ENCODE results near the gene GLCCI1.

Gene GLCCI1

GRCh38 chr7:8120390-8121058 lies 151.9 kb downstream of the GLCCI1 start:
- TF ChIP-seq ZNF274 (IDR thresholded peaks at IDR 0.05; ENCODE audit: low read depth, low read length), result no peak
- H3K4me3 ChIP-seq (ENCODE audit: low read length), result no peak overlapping the region

- no peak for TF ChIP-seq ZNF274 (IDR thresholded peaks at IDR 0.05; ENCODE audit: low read depth, low read length)
- no peak overlapping the region for H3K4me3 ChIP-seq (ENCODE audit: low read length)
Measured at GRCh38 chr7:8121243-8121642, 152.6 kb downstream of the GLCCI1 start.

GRCh38 chr7:8125680-8126444 lies 157.3 kb downstream of the GLCCI1 start:
- no peak for TF ChIP-seq ZNF274 (IDR thresholded peaks at IDR 0.05; ENCODE audit: low read depth, low read length)
- H3K4me3 ChIP-seq (ENCODE audit: low read length), result no peak overlapping the region; the same call in 1 of the 2 replicates

- no peak for TF ChIP-seq ZNF274 (IDR thresholded peaks at IDR 0.05; ENCODE audit: low read depth, low read length)
- no peak overlapping the region for H3K4me3 ChIP-seq (ENCODE audit: low read length)
Measured at GRCh38 chr7:8126601-8127167, 158.1 kb downstream of the GLCCI1 start.

- H3K4me3 ChIP-seq (ENCODE audit: low read length), result peak overlapping the region; percentile 14; the same call in 1 of the 2 replicates
- TF ChIP-seq ZNF274 (IDR thresholded peaks at IDR 0.05; ENCODE audit: low read depth, low read length), result no peak
Measured at GRCh38 chr7:8128449-8129317, 160.1 kb downstream of the GLCCI1 start.

- no peak for TF ChIP-seq ZNF274 (IDR thresholded peaks at IDR 0.05; ENCODE audit: low read depth, low read length)
- no peak overlapping the region for H3K4me3 ChIP-seq (ENCODE audit: low read length)
Measured at GRCh38 chr7:8129318-8129659, 160.7 kb downstream of the GLCCI1 start.

- no peak overlapping the region for H3K4me3 ChIP-seq (ENCODE audit: low read length)
- no peak for TF ChIP-seq ZNF274 (IDR thresholded peaks at IDR 0.05; ENCODE audit: low read depth, low read length)
Measured at GRCh38 chr7:8130663-8131062, 162.1 kb downstream of the GLCCI1 start.

- no peak for TF ChIP-seq ZNF274 (IDR thresholded peaks at IDR 0.05; ENCODE audit: low read depth, low read length)
- peak overlapping the region; percentile 55; the same call in 1 of the 2 replicates for H3K4me3 ChIP-seq (ENCODE audit: low read length)
Measured at GRCh38 chr7:8131694-8132605, 163.4 kb downstream of the GLCCI1 start.

- H3K4me3 ChIP-seq (ENCODE audit: low read length), result no peak overlapping the region; the same call in 1 of the 2 replicates
- no peak for TF ChIP-seq ZNF274 (IDR thresholded peaks at IDR 0.05; ENCODE audit: low read depth, low read length)
Measured at GRCh38 chr7:8133188-8133848, 164.7 kb downstream of the GLCCI1 start.

- no peak for TF ChIP-seq ZNF274 (IDR thresholded peaks at IDR 0.05; ENCODE audit: low read depth, low read length)
- H3K4me3 ChIP-seq (ENCODE audit: low read length), result peak overlapping the region; percentile 36; the same call in 1 of the 2 replicates
Measured at GRCh38 chr7:8134089-8134733, 165.6 kb downstream of the GLCCI1 start.

- H3K4me3 ChIP-seq (ENCODE audit: low read length), result no peak overlapping the region
- no peak for TF ChIP-seq ZNF274 (IDR thresholded peaks at IDR 0.05; ENCODE audit: low read depth, low read length)
Measured at GRCh38 chr7:8135417-8135816, 166.8 kb downstream of the GLCCI1 start.

GRCh38 chr7:8136051-8136730 lies 167.6 kb downstream of the GLCCI1 start:
- H3K4me3 ChIP-seq (ENCODE audit: low read length), result no peak overlapping the region
- TF ChIP-seq ZNF274 (IDR thresholded peaks at IDR 0.05; ENCODE audit: low read depth, low read length), result no peak

Data from GM08714 (cell line).